K562 (cell line): ENCODE measurements around the gene RFESD. TPM values are rescaled to one million over a fixed set of nuclear protein-coding genes. Genes with fewer than 3 reads are reported as not detected.

Experiments used
- ARID3A ChIP-seq: IDR thresholded peaks from 2 replicates; pipeline ENCODE4 v1.6.1; 2012; ENCODE audit warnings: low read depth, low read length, improper control_type of control experiment, borderline replicate concordance
- IFI16 ChIP-seq: fragments of 250-450 bp; sonication (Bioruptor Pico); IDR thresholded peaks from 2 replicates; pipeline ENCODE4 v2.1.2; 2022; ENCODE audit warnings: mild to moderate bottlenecking, inconsistent platforms
- JUN ChIP-seq, 2 experiments: sonication (generic) in 1 of 2; formaldehyde crosslinking in 1 of 2; IDR thresholded peaks; 2 replicates each; pipeline versions ENCODE4 v1.6.1 to v1.8.0; 2012 to 2022; ENCODE audit warnings: borderline replicate concordance in 2 of 2, mild to moderate bottlenecking in 2 of 2, improper control_type of control experiment in 1 of 2, low read depth in 1 of 2, low read length in 1 of 2, missing genetic modification reagents in 1 of 2
- LCOR ChIP-seq: sonication (generic); formaldehyde crosslinking; IDR thresholded peaks from 2 replicates; pipeline ENCODE4 v1.8.0; 2022; ENCODE audit warnings: mild to moderate bottlenecking, missing genetic modification reagents
- MAZ ChIP-seq, 2 experiments: fragments of 450-650 bp in 1 of 2; sonication (generic) in 1 of 2; formaldehyde crosslinking; IDR thresholded peaks in 1 of 2; conservative IDR thresholded peaks in 1 of 2; 2 replicates each; pipeline versions ENCODE4 v1.4.0 to v1.5.0; 2020; ENCODE audit warnings: mild to moderate bottlenecking in 1 of 2, missing genetic modification reagents in 1 of 2
- TEAD4 ChIP-seq, 2 experiments: sonication (generic) in 1 of 2; formaldehyde crosslinking in 1 of 2; IDR thresholded peaks; 2 replicates each; pipeline versions ENCODE4 v1.6.1 to v1.8.0; 2012 to 2022; ENCODE audit warnings: borderline replicate concordance in 1 of 2, inconsistent platforms in 1 of 2, low read length in 1 of 2, mild to moderate bottlenecking in 1 of 2, missing genetic modification reagents in 1 of 2
- UBTF ChIP-seq, 2 experiments: IDR thresholded peaks; 2 replicates each; pipeline ENCODE4 v1.6.1; 2012; ENCODE audit warnings: improper control_type of control experiment in 2 of 2, low read depth in 2 of 2, low read length in 2 of 2, borderline replicate concordance in 1 of 2
- USF2 ChIP-seq: sonication (generic); formaldehyde crosslinking; IDR thresholded peaks from 2 replicates; pipeline ENCODE4 v1.5.0; 2020; ENCODE audit warnings: missing genetic modification reagents
- ZNF3 ChIP-seq: fragments of 250-450 bp; sonication (Bioruptor Pico); IDR thresholded peaks from 2 replicates; pipeline ENCODE4 v1.5.0; 2021; ENCODE audit warnings: mild to moderate bottlenecking, moderate library complexity
- ZNF407 ChIP-seq: fragments of 450-650 bp; IDR thresholded peaks from 2 replicates; pipeline ENCODE4 v1.6.1; 2016; ENCODE audit warnings: low read depth
- polyA plus RNA-seq, 8 experiments: library from polyadenylated mRNA; depleted of rRNA in 4 of 8; stranded (reverse) in 5 of 8; unstranded in 3 of 8; fragments of >200 nt; fragmentation: Nextera tagmentation in 2 of 8; fragmentation: Illumina TruSeq in 1 of 8; extraction: Ambion mirVana in 2 of 8; extraction: Trizol in 1 of 8; gene quantifications; 2 replicates each; pipeline versions ENCODE4 v1.2.1 to v1.2.3, GENCODE V29; 2011 to 2014; ENCODE audit warnings: inconsistent platforms in 1 of 8, missing spikeins in 1 of 8
- total RNA-seq, 7 experiments: library from RNA; depleted of rRNA in 6 of 7; stranded (reverse); fragments of >200 nt in 6 of 7; fragmentation: Illumina TruSeq in 2 of 7; extraction: Trizol in 2 of 7; gene quantifications; 2 replicates each; pipeline versions ENCODE4 v1.2.1 to v1.2.3, GENCODE V29; 2011 to 2021; ENCODE audit warnings: low replicate concordance in 1 of 7

Gene RFESD
- total and polyA plus RNA-seq, 9 of the 15 experiments (the other 6 are each of a cell fraction or from before 2014, with no cell fraction given) = 62.3 to 600 (median 140) TPM

- TF ChIP-seq ARID3A (no peak), ZNF3 (CRISPR knock-in tag) (no peak), UBTF (IDR thresholded peaks at IDR 0.05; ENCODE audit: borderline replicate concordance in 1 of 2, low read depth in 2 of 2, low read length in 2 of 2) (no peak), TEAD4 (IDR thresholded peaks at IDR 0.05; ENCODE audit: low read length) (no peak), TEAD4 (CRISPR knock-in tag; IDR thresholded peaks at IDR 0.05; ENCODE audit: borderline replicate concordance) (no peak), MAZ (CRISPR knock-in tag; conservative IDR thresholded peaks at IDR 0.05 in 1 of 2, IDR thresholded peaks at IDR 0.05 in 1 of 2) (no peak), ZNF407 (no peak), USF2 (no peak), LCOR (CRISPR knock-in tag) (0 out of 2 replicates have a peak, but pooled peaks have one; percentile 25), IFI16 (no peak), JUN (IDR thresholded peaks at IDR 0.05; ENCODE audit: borderline replicate concordance, low read depth, low read length) (no peak), JUN (CRISPR knock-in tag; IDR thresholded peaks at IDR 0.05; ENCODE audit: borderline replicate concordance) (no peak)
Observed at GRCh38 chr5:95644351-95645042, 2.1 kb upstream of the RFESD start (continued).
